Fibroblast of skin of left quadriceps (primary cell): ENCODE measurements around the gene FRAS1.
A peak's percentile ranks its signal among the peaks of the same experiment; 100 is the strongest.

ENCODE experiments used
- DNase-seq, 2 experiments: peaks; one replicate each; pipeline ENCODE4 v3.0.0-alpha.2; 2013; ENCODE audit warnings: low read depth in 2 of 2

The FRAS1 gene

GRCh38 chr4:78362310-78362709, 305.2 kb downstream of the FRAS1 start:
- no peak for DNase-seq

- no peak for DNase-seq
These were observed 306.0 kb downstream of the FRAS1 start for GRCh38 chr4:78363031-78363570.

GRCh38 chr4:78369679-78370078, 312.6 kb downstream of the FRAS1 start:
- no peak for DNase-seq

- DNase-seq, result peak in 1 of 2 experiments; percentile 28
These were observed 313.7 kb downstream of the FRAS1 start for GRCh38 chr4:78370631-78371372.

GRCh38 chr4:78372355-78372988, 315.3 kb downstream of the FRAS1 start:
- no peak for DNase-seq

- no peak for DNase-seq
These were observed 320.4 kb downstream of the FRAS1 start for GRCh38 chr4:78377555-78377954.

GRCh38 chr4:78379040-78379439, 321.9 kb downstream of the FRAS1 start:
- DNase-seq, result no peak

GRCh38 chr4:78379991-78380729, 323.0 kb downstream of the FRAS1 start:
- peak; percentile 54 to 68 for DNase-seq

- no peak for DNase-seq
These were observed 329.6 kb downstream of the FRAS1 start for GRCh38 chr4:78386679-78387078.

GRCh38 chr4:78395642-78396041, 338.5 kb downstream of the FRAS1 start:
- no peak for DNase-seq

- DNase-seq, result no peak
These were observed 339.6 kb downstream of the FRAS1 start for GRCh38 chr4:78396613-78397291.

- DNase-seq, result no peak
These were observed 340.1 kb downstream of the FRAS1 start for GRCh38 chr4:78397292-78397630.

GRCh38 chr4:78409612-78410202, 352.6 kb downstream of the FRAS1 start:
- no peak for DNase-seq

GRCh38 chr4:78410225-78410624, 353.1 kb downstream of the FRAS1 start:
- DNase-seq, result no peak

- peak; percentile 16 to 20 for DNase-seq
These were observed 353.6 kb downstream of the FRAS1 start for GRCh38 chr4:78410676-78411075.

GRCh38 chr4:78414116-78414515, 357.0 kb downstream of the FRAS1 start:
- no peak for DNase-seq

- DNase-seq, result no peak
These were observed 360.5 kb downstream of the FRAS1 start for GRCh38 chr4:78417603-78418002.

- no peak for DNase-seq
These were observed 361.3 kb downstream of the FRAS1 start for GRCh38 chr4:78418406-78418805.

GRCh38 chr4:78423790-78424189, 366.7 kb downstream of the FRAS1 start:
- DNase-seq, result no peak

- no peak for DNase-seq
These were observed 367.3 kb downstream of the FRAS1 start for GRCh38 chr4:78424461-78424860.

- no peak for DNase-seq
These were observed 369.8 kb downstream of the FRAS1 start for GRCh38 chr4:78426972-78427371.

- DNase-seq, result no peak
These were observed 371.9 kb downstream of the FRAS1 start for GRCh38 chr4:78428996-78429395.
